ENCODE results near the gene ALPK1.

ALPK1 gene

DNA sequence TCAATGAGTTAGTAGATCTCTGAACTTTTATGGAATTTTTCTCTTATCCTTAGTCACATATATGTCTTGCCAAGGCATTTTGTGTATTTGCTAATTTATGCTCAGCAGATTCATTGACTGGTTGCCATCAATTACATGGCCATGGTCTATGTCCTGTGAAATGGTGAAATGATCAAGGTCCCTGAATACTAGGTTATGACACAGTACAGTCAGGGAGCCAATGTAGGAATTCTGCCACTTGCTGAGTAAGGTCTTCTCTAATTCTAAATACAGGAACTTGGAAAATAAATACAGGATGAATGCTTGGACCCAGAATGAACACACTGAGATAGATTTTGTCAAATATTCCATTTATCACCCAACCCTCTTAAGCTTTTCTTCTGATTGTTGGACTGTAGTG is 35.2 kb downstream of the ALPK1 start:
- no peak for ATAC-seq
- no peak for TF ChIP-seq ZFP30 (CRISPR knock-in tag; IDR thresholded peaks at IDR 0.05)
- TF ChIP-seq PATZ1 (CRISPR knock-in tag; IDR thresholded peaks at IDR 0.05; ENCODE audit: borderline replicate concordance) = no peak
- TF ChIP-seq, protein P1, sequence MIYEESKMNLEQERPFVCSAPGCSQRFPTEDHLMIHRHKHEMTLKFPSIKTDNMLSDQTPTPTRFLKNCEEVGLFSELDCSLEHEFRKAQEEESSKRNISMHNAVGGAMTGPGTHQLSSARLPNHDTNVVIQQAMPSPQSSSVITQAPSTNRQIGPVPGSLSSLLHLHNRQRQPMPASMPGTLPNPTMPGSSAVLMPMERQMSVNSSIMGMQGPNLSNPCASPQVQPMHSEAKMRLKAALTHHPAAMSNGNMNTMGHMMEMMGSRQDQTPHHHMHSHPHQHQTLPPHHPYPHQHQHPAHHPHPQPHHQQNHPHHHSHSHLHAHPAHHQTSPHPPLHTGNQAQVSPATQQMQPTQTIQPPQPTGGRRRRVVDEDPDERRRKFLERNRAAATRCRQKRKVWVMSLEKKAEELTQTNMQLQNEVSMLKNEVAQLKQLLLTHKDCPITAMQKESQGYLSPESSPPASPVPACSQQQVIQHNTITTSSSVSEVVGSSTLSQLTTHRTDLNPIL (CRISPR knock-in tag; IDR thresholded peaks at IDR 0.05; ENCODE audit: low read depth) = no peak
- TF ChIP-seq ISL1 (CRISPR knock-in tag; IDR thresholded peaks at IDR 0.05) = no peak
- no peak for TF ChIP-seq ARNTL (CRISPR knock-in tag; IDR thresholded peaks at IDR 0.05; ENCODE audit: borderline replicate concordance, low read depth)
- TF ChIP-seq, protein P2, sequence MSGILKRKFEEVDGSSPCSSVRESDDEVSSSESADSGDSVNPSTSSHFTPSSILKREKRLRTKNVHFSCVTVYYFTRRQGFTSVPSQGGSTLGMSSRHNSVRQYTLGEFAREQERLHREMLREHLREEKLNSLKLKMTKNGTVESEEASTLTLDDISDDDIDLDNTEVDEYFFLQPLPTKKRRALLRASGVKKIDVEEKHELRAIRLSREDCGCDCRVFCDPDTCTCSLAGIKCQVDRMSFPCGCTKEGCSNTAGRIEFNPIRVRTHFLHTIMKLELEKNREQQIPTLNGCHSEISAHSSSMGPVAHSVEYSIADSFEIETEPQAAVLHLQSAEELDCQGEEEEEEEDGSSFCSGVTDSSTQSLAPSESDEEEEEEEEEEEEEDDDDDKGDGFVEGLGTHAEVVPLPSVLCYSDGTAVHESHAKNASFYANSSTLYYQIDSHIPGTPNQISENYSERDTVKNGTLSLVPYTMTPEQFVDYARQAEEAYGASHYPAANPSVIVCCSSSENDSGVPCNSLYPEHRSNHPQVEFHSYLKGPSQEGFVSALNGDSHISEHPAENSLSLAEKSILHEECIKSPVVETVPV (CRISPR knock-in tag; IDR thresholded peaks at IDR 0.05) = no peak

DNA sequence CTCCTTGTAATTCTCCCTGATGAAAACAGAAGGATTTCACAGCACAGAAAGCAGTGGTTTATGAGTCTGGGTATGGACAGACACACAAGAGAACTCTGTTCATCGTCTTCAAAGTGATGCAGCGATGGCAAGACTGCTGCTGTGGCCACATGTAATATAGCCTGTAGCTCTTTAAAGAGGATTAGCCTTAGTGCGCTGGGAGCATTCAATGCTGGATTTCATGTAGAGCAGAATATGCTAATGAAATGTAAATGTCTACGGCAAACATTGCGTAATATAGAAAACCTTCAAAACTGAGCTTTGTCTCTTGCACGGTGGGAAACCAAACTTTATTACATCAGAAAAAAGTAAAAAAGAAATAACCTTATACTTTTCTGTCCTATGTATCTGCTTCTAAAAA is 42.9 kb downstream of the ALPK1 start:
- TF ChIP-seq TCF4 (CRISPR knock-in tag; IDR thresholded peaks at IDR 0.05; ENCODE audit: borderline replicate concordance) (no peak), ESRRG (CRISPR knock-in tag; IDR thresholded peaks at IDR 0.05) (no peak), ZNF70 (CRISPR knock-in tag; IDR thresholded peaks at IDR 0.05) (no peak), OSR1 (CRISPR knock-in tag; IDR thresholded peaks at IDR 0.05) (no peak)
- TF ChIP-seq, protein P3, sequence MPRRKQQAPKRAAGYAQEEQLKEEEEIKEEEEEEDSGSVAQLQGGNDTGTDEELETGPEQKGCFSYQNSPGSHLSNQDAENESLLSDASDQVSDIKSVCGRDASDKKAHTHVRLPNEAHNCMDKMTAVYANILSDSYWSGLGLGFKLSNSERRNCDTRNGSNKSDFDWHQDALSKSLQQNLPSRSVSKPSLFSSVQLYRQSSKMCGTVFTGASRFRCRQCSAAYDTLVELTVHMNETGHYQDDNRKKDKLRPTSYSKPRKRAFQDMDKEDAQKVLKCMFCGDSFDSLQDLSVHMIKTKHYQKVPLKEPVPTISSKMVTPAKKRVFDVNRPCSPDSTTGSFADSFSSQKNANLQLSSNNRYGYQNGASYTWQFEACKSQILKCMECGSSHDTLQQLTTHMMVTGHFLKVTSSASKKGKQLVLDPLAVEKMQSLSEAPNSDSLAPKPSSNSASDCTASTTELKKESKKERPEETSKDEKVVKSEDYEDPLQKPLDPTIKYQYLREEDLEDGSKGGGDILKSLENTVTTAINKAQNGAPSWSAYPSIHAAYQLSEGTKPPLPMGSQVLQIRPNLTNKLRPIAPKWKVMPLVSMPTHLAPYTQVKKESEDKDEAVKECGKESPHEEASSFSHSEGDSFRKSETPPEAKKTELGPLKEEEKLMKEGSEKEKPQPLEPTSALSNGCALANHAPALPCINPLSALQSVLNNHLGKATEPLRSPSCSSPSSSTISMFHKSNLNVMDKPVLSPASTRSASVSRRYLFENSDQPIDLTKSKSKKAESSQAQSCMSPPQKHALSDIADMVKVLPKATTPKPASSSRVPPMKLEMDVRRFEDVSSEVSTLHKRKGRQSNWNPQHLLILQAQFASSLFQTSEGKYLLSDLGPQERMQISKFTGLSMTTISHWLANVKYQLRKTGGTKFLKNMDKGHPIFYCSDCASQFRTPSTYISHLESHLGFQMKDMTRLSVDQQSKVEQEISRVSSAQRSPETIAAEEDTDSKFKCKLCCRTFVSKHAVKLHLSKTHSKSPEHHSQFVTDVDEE (CRISPR knock-in tag; IDR thresholded peaks at IDR 0.05) = no peak
- no peak for ATAC-seq

- ATAC-seq = no peak
- TF ChIP-seq ISL1 (CRISPR knock-in tag; IDR thresholded peaks at IDR 0.05) (no peak), ARNTL (CRISPR knock-in tag; IDR thresholded peaks at IDR 0.05; ENCODE audit: borderline replicate concordance, low read depth) (no peak), POU6F1 (CRISPR knock-in tag; IDR thresholded peaks at IDR 0.05; ENCODE audit: borderline replicate concordance, low read depth) (no peak), ZFP30 (CRISPR knock-in tag; IDR thresholded peaks at IDR 0.05) (no peak), BACH2 (CRISPR knock-in tag; IDR thresholded peaks at IDR 0.05; ENCODE audit: borderline replicate concordance) (no peak), ZNF70 (CRISPR knock-in tag; IDR thresholded peaks at IDR 0.05) (no peak), SNAI2 (CRISPR knock-in tag; IDR thresholded peaks at IDR 0.05) (no peak), OSR1 (CRISPR knock-in tag; IDR thresholded peaks at IDR 0.05) (no peak), CSDC2 (CRISPR knock-in tag; IDR thresholded peaks at IDR 0.05) (no peak), TCF4 (CRISPR knock-in tag; IDR thresholded peaks at IDR 0.05; ENCODE audit: borderline replicate concordance) (no peak), PATZ1 (CRISPR knock-in tag; IDR thresholded peaks at IDR 0.05; ENCODE audit: borderline replicate concordance) (no peak), ZNF8 (CRISPR knock-in tag; IDR thresholded peaks at IDR 0.05) (no peak), ZFP3 (CRISPR knock-in tag; IDR thresholded peaks at IDR 0.05) (no peak), ZC3H10 (CRISPR knock-in tag; IDR thresholded peaks at IDR 0.05) (no peak), PPARA (CRISPR knock-in tag; IDR thresholded peaks at IDR 0.05; ENCODE audit: borderline replicate concordance) (no peak), RARB (CRISPR knock-in tag; IDR thresholded peaks at IDR 0.05) (no peak)
- TF ChIP-seq, protein P1 (CRISPR knock-in tag; IDR thresholded peaks at IDR 0.05; ENCODE audit: low read depth) = no peak
- TF ChIP-seq, protein P2 (CRISPR knock-in tag; IDR thresholded peaks at IDR 0.05) = no peak
- TF ChIP-seq, protein P3 (CRISPR knock-in tag; IDR thresholded peaks at IDR 0.05) = no peak
Observed at GRCh38 chr4:112341033-112341432, 43.9 kb downstream of the ALPK1 start.
